HepG2 (cell line): ENCODE results near the gene NACC2. TPM values are rescaled to one million over a fixed set of nuclear protein-coding genes. Genes with fewer than 3 reads are reported as not detected.
A peak's percentile ranks its signal among the peaks of the same experiment; 100 is the strongest.

Source experiments
- ATAC-seq: fragments of 200-7000 bp; cut with Tn5 transposase; 3 replicates; pipeline ENCODE4 v1.9.1; 2020; ENCODE audit warnings: mild to moderate bottlenecking, moderate library complexity
- BruUV-seq: library from RNA; stranded (reverse); fragments of 400-500 nt; replicated peaks from 2 replicates; lab custom pipeline; 2021; lab: Mats Ljungman, UMichigan
- CTCF ChIA-PET: fragments of 300-600 bp; formaldehyde crosslinking; extraction: SDS; loops from one replicate; lab custom pipeline; 2021; ENCODE audit warnings: low total read pairs, inconsistent platforms, low intra/inter-chr PET ratio; lab: Yijun Ruan, JAX
- POLR2A ChIA-PET: fragments of 350-600 bp; sonication (Branson Sonifier 250); formaldehyde crosslinking; loops from one replicate; lab custom pipeline; 2020; ENCODE audit warnings: antibody characterized with exemption, inconsistent platforms; lab: Yijun Ruan, JAX
- DNase-seq: peaks from one replicate; pipeline ENCODE4 v3.0.0-alpha.2; 2015; ENCODE audit warnings: low spot score
- FAIRE-seq: peaks from 3 replicates; lab custom pipeline; 2011; peaks lifted over from hg19 to GRCh38; lab: Jason Lieb, UNC
- H2AFZ ChIP-seq: one replicate; pipeline ENCODE4 v1.6.1; 2011; ENCODE audit warnings: low read length, inconsistent platforms
- H3K27ac ChIP-seq: fragments of 300-600 bp; 3 replicates; pipeline ENCODE4 v1.8.0; 2011; ENCODE audit warnings: mixed run types, mild to moderate bottlenecking, mixed read lengths, low read length, inconsistent platforms; ENCODE audit not compliant: insufficient read depth; ENCODE audit errors: extremely low read length
- H3K27me3 ChIP-seq, 2 experiments: fragments of 200-600 bp in 1 of 2; 2 replicates in 1 of 2; 3 replicates in 1 of 2; pipeline versions ENCODE4 v1.6.0 to v1.8.0; 2011; ENCODE audit warnings: low read length in 2 of 2, mild to moderate bottlenecking in 2 of 2, moderate library complexity in 2 of 2, inconsistent platforms in 1 of 2; ENCODE audit not compliant: insufficient read depth in 2 of 2, control insufficient read depth in 1 of 2
- H3K36me3 ChIP-seq, 2 experiments: fragments of 200-600 bp in 1 of 2; replicated peaks in 1 of 2; 2 replicates in 1 of 2; 3 replicates in 1 of 2; pipeline versions ENCODE4 v1.5.1 to v1.8.0; 2011; ENCODE audit warnings: low read length in 2 of 2, inconsistent platforms in 1 of 2; ENCODE audit not compliant: insufficient read depth in 2 of 2, control insufficient read depth in 1 of 2
- H3K4me1 ChIP-seq: 2 replicates; pipeline ENCODE4 v1.5.1; 2012; ENCODE audit warnings: low read length, inconsistent platforms; ENCODE audit not compliant: insufficient read depth
- H3K4me2 ChIP-seq: 2 replicates; pipeline ENCODE4 v1.6.0; 2011; ENCODE audit warnings: low read depth, low read length, inconsistent platforms
- H3K4me3 ChIP-seq, 3 experiments: fragments of 200-600 bp in 1 of 3; sonication (generic), shearing (Covaris generic) in 1 of 3; replicated peaks in 1 of 3; 2 replicates each; pipeline ENCODE4 v1.5.1; 2011 to 2016; ENCODE audit warnings: low read length in 3 of 3, inconsistent platforms in 2 of 3, low read depth in 2 of 3, mild to moderate bottlenecking in 2 of 3, control low read depth in 1 of 3, mixed read lengths in 1 of 3; ENCODE audit not compliant: insufficient read depth in 1 of 3
- H3K79me2 ChIP-seq: one replicate; pipeline ENCODE4 v1.6.1; 2011; ENCODE audit warnings: low read length, inconsistent platforms; ENCODE audit not compliant: insufficient read depth
- H3K9ac ChIP-seq: 2 replicates; pipeline ENCODE4 v1.6.0; 2011; ENCODE audit warnings: mild to moderate bottlenecking, low read depth, low read length, inconsistent platforms; ENCODE audit not compliant: insufficient read depth
- H3K9me3 ChIP-seq: 2 replicates; pipeline ENCODE4 v1.5.1; 2012; ENCODE audit warnings: mild to moderate bottlenecking, low read length
- H4K20me1 ChIP-seq: 2 replicates; pipeline ENCODE4 v1.6.0; 2011; ENCODE audit warnings: inconsistent platforms, mild to moderate bottlenecking, low read length, moderate library complexity; ENCODE audit not compliant: insufficient read depth
- CBX5 ChIP-seq: sonication (generic); formaldehyde crosslinking; IDR thresholded peaks from 2 replicates; pipeline ENCODE4 v1.4.0; 2020; ENCODE audit warnings: missing genetic modification reagents, borderline replicate concordance
- HNRNPL ChIP-seq: fragments of 200-400 bp; formaldehyde crosslinking; IDR thresholded peaks from 2 replicates; pipeline ENCODE4 v1.6.1; 2017; ENCODE audit warnings: mild to moderate bottlenecking, low read depth, low read length
- HOXA9 ChIP-seq: sonication (generic); formaldehyde crosslinking; IDR thresholded peaks from 2 replicates; pipeline ENCODE4 v1.8.1; 2022; ENCODE audit warnings: missing genetic modification reagents, mild to moderate bottlenecking, moderate library complexity, borderline replicate concordance
- NFKBIZ ChIP-seq: IDR thresholded peaks from 2 replicates; pipeline ENCODE4 v1.6.1; 2018; ENCODE audit warnings: missing genetic modification reagents, missing compliant biosample characterization
- REPIN1 ChIP-seq: sonication (generic); formaldehyde crosslinking; IDR thresholded peaks from 2 replicates; pipeline ENCODE4 v1.8.0; 2022; ENCODE audit warnings: missing genetic modification reagents, low read depth, mild to moderate bottlenecking, borderline replicate concordance
- XBP1 ChIP-seq: sonication (generic); formaldehyde crosslinking; IDR thresholded peaks from 2 replicates; pipeline ENCODE4 v1.5.0; 2020; ENCODE audit warnings: missing genetic modification reagents
- ZBTB33 ChIP-seq: sonication (generic); formaldehyde crosslinking; IDR thresholded peaks from 2 replicates; pipeline ENCODE4 v1.4.0; 2020; ENCODE audit warnings: missing genetic modification reagents
- ZBTB39 ChIP-seq: sonication (generic); formaldehyde crosslinking; IDR thresholded peaks from 2 replicates; pipeline ENCODE4 v1.5.0; 2020; ENCODE audit warnings: missing genetic modification reagents
- ZFYVE20 ChIP-seq: sonication (generic); formaldehyde crosslinking; IDR thresholded peaks from 2 replicates; pipeline ENCODE4 v1.8.0; 2023; ENCODE audit warnings: low read depth, mild to moderate bottlenecking, moderate library complexity, missing genetic modification reagents, borderline replicate concordance
- ZNF281 ChIP-seq: sonication (generic); formaldehyde crosslinking; IDR thresholded peaks from 2 replicates; pipeline ENCODE4 v1.4.0; 2020; ENCODE audit warnings: missing genetic modification reagents, borderline replicate concordance
- ZNF883 ChIP-seq: sonication (generic); formaldehyde crosslinking; IDR thresholded peaks from 2 replicates; pipeline ENCODE4 v1.5.1; 2020; ENCODE audit warnings: mild to moderate bottlenecking, missing genetic modification reagents; ENCODE audit errors: not compliant biosample characterization
- WGBS: methylation state at CpG from one replicate; pipeline ENCODE4 v1.1.6; 2017; ENCODE audit warnings: low lambda C conversion rate; 5-methylcytosine and 5-hydroxymethylcytosine counted together
- in situ Hi-C: cut with HindIII; loops from 2 replicates; pipeline ENCODE4 v1.10.0; 2017; ENCODE audit warnings: low pct_unique_long_range_greater_than_20kb; ENCODE audit not compliant: extremely low pct_ligation_motif_present
- intact Hi-C: fragments of 100-400 bp; cut with micrococcal nuclease; formaldehyde crosslinking; loops from one replicate; pipeline ENCODE4 v1.10.0; 2022; ENCODE audit not compliant: unreplicated experiment
- polyA plus RNA-seq, 8 experiments: library from polyadenylated mRNA; depleted of rRNA in 3 of 8; stranded (reverse) in 7 of 8; unstranded in 1 of 8; fragments of >200 nt; fragmentation: Illumina TruSeq in 4 of 8; extraction: Trizol in 4 of 8; gene quantifications; 2 replicates each; pipeline versions ENCODE4 v1.2.1 to v1.2.3, GENCODE V29; 2011 to 2016; ENCODE audit warnings: low read depth in 4 of 8, missing spikeins in 1 of 8, mixed read lengths in 1 of 8; ENCODE audit not compliant: insufficient read depth in 1 of 8
- total RNA-seq, 5 experiments: library from RNA; depleted of rRNA; stranded (reverse); fragments of >200 nt; fragmentation: Illumina TruSeq; extraction: Trizol; gene quantifications; 2 replicates each; pipeline ENCODE4 v1.2.3, GENCODE V29; 2016; ENCODE audit warnings: low read depth in 1 of 5

Gene NACC2
- total and polyA plus RNA-seq, 2 of the 13 experiments (the other 11 are each of a cell fraction or from before 2014, with no cell fraction given), result 5.9 to 12.3 TPM

DNA sequence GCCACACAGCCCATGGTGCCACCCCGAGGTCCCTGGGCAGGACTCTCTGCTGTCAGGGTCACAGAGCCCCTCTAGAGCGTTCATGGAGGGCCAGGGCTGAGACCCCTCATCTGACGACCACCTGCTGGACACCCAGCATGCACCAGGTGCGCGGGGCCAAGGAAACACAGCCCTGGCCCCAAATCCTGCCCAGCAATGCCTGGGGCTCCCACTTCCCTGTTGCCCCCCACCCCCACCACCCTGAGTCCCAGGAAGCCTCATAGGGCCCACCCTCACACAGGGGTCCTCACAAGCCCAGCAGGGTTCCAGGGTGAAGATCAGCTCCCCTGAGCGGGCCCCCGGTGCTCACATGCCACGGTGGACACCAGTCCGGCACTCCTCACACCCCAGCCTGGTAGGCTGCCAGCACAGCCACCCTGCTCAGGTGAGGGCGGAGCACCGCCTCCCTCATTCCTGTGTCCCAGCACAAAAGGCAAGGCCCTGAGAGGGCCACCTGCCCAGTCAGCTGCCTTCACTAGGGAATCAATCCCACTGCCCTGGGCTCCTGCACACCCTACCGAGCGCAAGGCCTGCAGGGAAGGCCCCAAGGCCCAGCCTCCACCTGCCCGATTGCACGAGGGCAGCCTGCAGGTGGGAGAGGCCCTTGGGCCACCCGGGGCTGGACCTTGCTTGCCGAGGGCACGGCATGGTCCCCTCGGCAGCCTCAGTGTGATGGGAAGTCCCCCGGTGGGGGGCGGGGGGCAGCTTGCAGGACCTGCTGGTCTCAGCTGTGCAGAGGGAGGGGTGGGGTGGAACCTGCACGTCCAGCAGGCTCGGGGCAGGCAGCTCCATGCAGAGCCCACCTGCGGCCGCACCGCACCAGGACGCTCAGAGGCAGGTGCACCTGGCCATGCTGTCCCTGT lies 77.5 kb downstream of the NACC2 start (continued):
- TF ChIP-seq ZFYVE20 (CRISPR knock-in tag), result no peak

GRCh38 chr9:136016572-136017288 lies 78.4 kb downstream of the NACC2 start:
- over 99% methylated on average over 20 of the region's 23 CpGs for WGBS
- Histone ChIP-seq H3K27me3 (no peaks in the 10 kb centered on the region), H3K4me1 (peaks cover 44% of the 10 kb centered on the region), H3K36me3 (peaks cover 3 to 15% of the 10 kb centered on the region in 2 experiments; a peak in 2 of 5 replicates), H4K20me1 (no peaks in the 10 kb centered on the region), H3K9ac (no peak overlapping the region), H3K4me2 (no peak overlapping the region), H3K27ac (no peak overlapping the region), H3K9me3 (no peaks in the 10 kb centered on the region), H3K79me2 (peaks cover 14% of the 10 kb centered on the region), H2AFZ (no peak overlapping the region), H3K4me3 (no peak overlapping the region)
- no peak for DNase-seq
- intact Hi-C loops, result no loop called here
- in situ Hi-C loops, result no loop called here
- CTCF ChIA-PET, result no interaction called here
- POLR2A ChIA-PET, result no interaction called here
- FAIRE-seq, result no peak
- BruUV-seq, result no TSS peak
- ATAC-seq, result no peak
- TF ChIP-seq NFKBIZ (CRISPR knock-in tag), result no peak
- no peak for TF ChIP-seq ZNF883 (CRISPR knock-in tag)
- TF ChIP-seq HOXA9, result no peak
- no peak for TF ChIP-seq XBP1 (CRISPR knock-in tag)
- no peak for TF ChIP-seq ZNF281 (CRISPR knock-in tag)
- no peak for TF ChIP-seq REPIN1
- no peak for TF ChIP-seq ZBTB39 (CRISPR knock-in tag)
- TF ChIP-seq ZBTB33 (CRISPR knock-in tag), result peak; percentile 49; the same call in 1 of the 2 replicates
- TF ChIP-seq HNRNPL, result 0 out of 2 replicates have a peak, but pooled peaks have one; percentile 0
- TF ChIP-seq CBX5 (CRISPR knock-in tag), result no peak
